Panc1 (cell line): ENCODE data around the gene COA5.

ENCODE experiments used
- CTCF ChIP-seq: fragments of 450-650 bp; IDR thresholded peaks from 2 replicates; pipeline ENCODE4 v1.5.1; 2017; ENCODE audit warnings: mild to moderate bottlenecking
- POLR2AphosphoS5 ChIP-seq: IDR thresholded peaks from 2 replicates; pipeline ENCODE4 v1.6.1; 2012; ENCODE audit warnings: mild to moderate bottlenecking, low read depth, low read length, moderate library complexity
- REST ChIP-seq, 2 experiments: IDR thresholded peaks; 2 replicates each; pipeline ENCODE4 v1.6.1; 2011 to 2012; ENCODE audit warnings: low read depth in 2 of 2, control low read depth in 1 of 2, low read length in 1 of 2, mild to moderate bottlenecking in 1 of 2, moderate library complexity in 1 of 2; ENCODE audit not compliant: insufficient read depth in 1 of 2

GRCh38 chr2:98583276-98583675 is 25.0 kb downstream of the COA5 start:
- TF ChIP-seq CTCF (no peak), REST (IDR thresholded peaks at IDR 0.05; ENCODE audit: insufficient read depth in 1 of 2, low read depth in 2 of 2, low read length in 1 of 2) (no peak), POLR2AphosphoS5 (no peak)
